OCI-LY7 (cell line): Measurements from ENCODE around the gene TMEM38A. TPM values are rescaled to one million over a fixed set of nuclear protein-coding genes. Genes with fewer than 3 reads are reported as not detected.
"Not testable (repeated sequence)": the region's sequence is repeated elsewhere in the genome, so short reads cannot be mapped to it uniquely, and the experiment has no call there.

Experiments used
- BruUV-seq: library from RNA; stranded (reverse); fragments of 400-500 nt; replicated peaks from 2 replicates; lab custom pipeline; 2021; lab: Mats Ljungman, UMichigan
- CTCF ChIA-PET: fragments of 300-600 bp; sonication (Branson Sonifier 250); formaldehyde crosslinking; loops from one replicate; lab custom pipeline; 2022; ENCODE audit warnings: antibody characterized with exemption; ENCODE audit not compliant: unreplicated experiment; lab: Charles Lee
- POLR2A ChIA-PET: fragments of 300-600 bp; sonication (Branson Sonifier 250); formaldehyde crosslinking; loops from one replicate; lab custom pipeline; 2022; ENCODE audit warnings: antibody characterized with exemption; lab: Charles Lee
- DNase-seq: peaks from one replicate; pipeline ENCODE4 v3.0.0-alpha.2; 2015; ENCODE audit warnings: low spot score
- H2AFZ ChIP-seq: fragments of 200-600 bp; sonication (generic), shearing (Covaris generic); 2 replicates; pipeline ENCODE4 v1.6.1; 2014; ENCODE audit warnings: mild to moderate bottlenecking, antibody characterized with exemption, low read length, moderate library complexity
- H3K27ac ChIP-seq: fragments of 200-600 bp; sonication (generic); 2 replicates; pipeline ENCODE4 v1.5.1; 2014; ENCODE audit warnings: mixed run types, low read depth, mild to moderate bottlenecking, moderate library complexity, low read length, inconsistent platforms; ENCODE audit not compliant: poor library complexity, severe bottlenecking
- H3K36me3 ChIP-seq: fragments of 200-600 bp; sonication (generic); 2 replicates; pipeline ENCODE4 v1.6.1; 2014; ENCODE audit warnings: mild to moderate bottlenecking, antibody characterized with exemption, low read length, moderate library complexity, mixed read lengths; ENCODE audit not compliant: insufficient read depth
- H3K4me1 ChIP-seq: fragments of 200-600 bp; sonication (generic); 2 replicates; pipeline ENCODE4 v1.5.1; 2014; ENCODE audit warnings: mild to moderate bottlenecking, low read length; ENCODE audit not compliant: insufficient read depth, poor library complexity, severe bottlenecking
- H3K4me2 ChIP-seq: fragments of 200-600 bp; sonication (generic); 2 replicates; pipeline ENCODE4 v1.6.1; 2014; ENCODE audit warnings: mild to moderate bottlenecking, low read length
- H3K4me3 ChIP-seq: fragments of 200-600 bp; sonication (generic); 2 replicates; pipeline ENCODE4 v1.5.1; 2014; ENCODE audit warnings: mild to moderate bottlenecking, low read depth, low read length; ENCODE audit not compliant: poor library complexity, severe bottlenecking
- H3K79me2 ChIP-seq: fragments of 200-600 bp; sonication (generic); 2 replicates; pipeline ENCODE4 v1.6.1; 2016; ENCODE audit warnings: low read depth, mild to moderate bottlenecking, low read length, moderate library complexity, mixed read lengths; ENCODE audit not compliant: insufficient read depth
- H3K9me2 ChIP-seq: fragments of 200-600 bp; sonication (generic); 2 replicates; pipeline ENCODE4 v1.6.1; 2016; ENCODE audit warnings: mild to moderate bottlenecking, low read length, mixed read lengths; ENCODE audit not compliant: insufficient read depth
- H3K9me3 ChIP-seq: fragments of 200-600 bp; sonication (generic); 2 replicates; pipeline ENCODE4 v1.6.1; 2014; ENCODE audit warnings: mild to moderate bottlenecking, mixed run types, low read length, mixed read lengths
- H4K20me1 ChIP-seq: fragments of 200-600 bp; sonication (generic); 2 replicates; pipeline ENCODE4 v1.6.1; 2014; ENCODE audit warnings: mild to moderate bottlenecking, antibody characterized with exemption, low read length, moderate library complexity, mixed read lengths; ENCODE audit not compliant: insufficient read depth
- EZH2phosphoT487 ChIP-seq: fragments of 200-600 bp; sonication (generic); IDR thresholded peaks from 2 replicates; pipeline ENCODE4 v1.6.1; 2018; ENCODE audit warnings: low read depth, borderline replicate concordance, mild to moderate bottlenecking, mixed run types, antibody characterized with exemption, low read length, moderate library complexity, mixed read lengths
- intact Hi-C: fragments of 100-400 bp; cut with micrococcal nuclease; formaldehyde crosslinking; loops from one replicate; pipeline ENCODE4 v1.10.0; 2022; ENCODE audit not compliant: unreplicated experiment
- total RNA-seq, 2 experiments: library from RNA; depleted of rRNA in 1 of 2; stranded (reverse); fragments of >200 nt in 1 of 2; shearing (Covaris generic) in 1 of 2; gene quantifications; 2 replicates each; pipeline ENCODE4 v1.2.3, GENCODE V29; 2014 to 2022
- TF ChIP-seq, protein P1 (sequence below): fragments of 200-600 bp; sonication (generic); conservative IDR thresholded peaks from 2 replicates; pipeline ENCODE4 v1.5.1; 2014; ENCODE audit warnings: mild to moderate bottlenecking, antibody characterized with exemption, low read length, moderate library complexity, mixed read lengths

TMEM38A gene
- total RNA-seq, 2 experiments from 2014 or later: 18.1 to 20.4 TPM

DNA sequence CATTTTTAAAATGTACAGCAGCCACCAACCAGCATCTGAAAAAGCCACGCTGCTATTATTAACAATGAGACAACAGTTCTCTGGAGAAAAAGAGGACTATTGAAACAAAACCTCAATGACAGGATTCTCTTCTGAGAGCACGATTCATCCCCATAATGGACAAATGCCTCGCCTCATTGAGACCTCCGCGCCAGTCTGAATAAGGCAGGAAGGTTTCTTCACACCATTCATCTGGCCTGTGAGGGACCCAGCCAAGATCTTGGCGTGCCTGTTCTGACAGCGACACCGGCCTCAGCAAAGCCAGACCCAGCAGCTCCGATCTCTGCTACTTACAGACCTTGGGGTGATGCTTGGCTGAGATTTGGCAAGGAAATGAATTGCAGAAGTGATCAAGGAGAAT lies 15.8 kb upstream of the TMEM38A start:
- Histone ChIP-seq H2AFZ (no peak overlapping the region), H3K4me1 (no peaks in the 10 kb centered on the region), H3K4me3 (no peak overlapping the region), H3K27ac (no peak overlapping the region), H3K9me2 (no peaks in the 10 kb centered on the region), H3K36me3 (peaks cover 97% of the 10 kb centered on the region), H3K9me3 (no peaks in the 10 kb centered on the region), H4K20me1 (no peaks in the 10 kb centered on the region), H3K4me2 (no peak overlapping the region), H3K79me2 (peaks cover 13% of the 10 kb centered on the region; the same call in 1 of the 2 replicates)
- DNase-seq: no peak
- BruUV-seq: no TSS peak
- TF ChIP-seq, protein P1, sequence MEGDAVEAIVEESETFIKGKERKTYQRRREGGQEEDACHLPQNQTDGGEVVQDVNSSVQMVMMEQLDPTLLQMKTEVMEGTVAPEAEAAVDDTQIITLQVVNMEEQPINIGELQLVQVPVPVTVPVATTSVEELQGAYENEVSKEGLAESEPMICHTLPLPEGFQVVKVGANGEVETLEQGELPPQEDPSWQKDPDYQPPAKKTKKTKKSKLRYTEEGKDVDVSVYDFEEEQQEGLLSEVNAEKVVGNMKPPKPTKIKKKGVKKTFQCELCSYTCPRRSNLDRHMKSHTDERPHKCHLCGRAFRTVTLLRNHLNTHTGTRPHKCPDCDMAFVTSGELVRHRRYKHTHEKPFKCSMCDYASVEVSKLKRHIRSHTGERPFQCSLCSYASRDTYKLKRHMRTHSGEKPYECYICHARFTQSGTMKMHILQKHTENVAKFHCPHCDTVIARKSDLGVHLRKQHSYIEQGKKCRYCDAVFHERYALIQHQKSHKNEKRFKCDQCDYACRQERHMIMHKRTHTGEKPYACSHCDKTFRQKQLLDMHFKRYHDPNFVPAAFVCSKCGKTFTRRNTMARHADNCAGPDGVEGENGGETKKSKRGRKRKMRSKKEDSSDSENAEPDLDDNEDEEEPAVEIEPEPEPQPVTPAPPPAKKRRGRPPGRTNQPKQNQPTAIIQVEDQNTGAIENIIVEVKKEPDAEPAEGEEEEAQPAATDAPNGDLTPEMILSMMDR: no peak
- no peak for TF ChIP-seq EZH2phosphoT487
- CTCF ChIA-PET: no interaction called here
- POLR2A ChIA-PET: no interaction called here
- intact Hi-C loops: no loop called here

DNA sequence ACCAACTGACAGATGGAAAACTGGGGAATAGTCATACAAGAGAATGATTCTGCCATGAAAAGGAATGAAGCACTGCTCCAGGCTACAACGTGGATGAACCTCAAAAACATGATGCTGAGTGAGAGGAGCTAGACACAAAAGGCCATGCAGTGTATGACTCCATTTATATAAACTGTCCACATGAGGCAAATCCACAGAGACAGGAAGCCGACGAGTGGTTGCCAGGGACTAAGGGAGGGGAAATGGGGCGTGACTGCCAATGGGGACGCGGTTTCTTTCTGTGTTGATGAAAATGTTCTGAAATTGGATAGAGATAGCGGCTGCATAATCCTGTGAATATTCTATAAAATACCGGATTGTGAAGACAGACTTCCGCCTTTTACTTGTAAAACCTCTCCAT lies 11.2 kb upstream of the TMEM38A start:
- no peak overlapping the region for H3K4me2 ChIP-seq
- H3K79me2 ChIP-seq: peaks cover 4% of the 10 kb centered on the region; the same call in 1 of the 2 replicates
- BruUV-seq: no TSS peak
- CTCF ChIA-PET: no interaction called here
- no peaks in the 10 kb centered on the region for H3K9me3 ChIP-seq
- POLR2A ChIA-PET: no interaction called here
- H4K20me1 ChIP-seq: no peaks in the 10 kb centered on the region
- H2AFZ ChIP-seq: no peak overlapping the region
- no peak for TF ChIP-seq EZH2phosphoT487
- TF ChIP-seq, protein P1: no peak
- H3K9me2 ChIP-seq: no peaks in the 10 kb centered on the region
- intact Hi-C loops: no loop called here
- H3K4me3 ChIP-seq: no peak overlapping the region
- no peaks in the 10 kb centered on the region for H3K4me1 ChIP-seq
- H3K36me3 ChIP-seq: peaks cover 97% of the 10 kb centered on the region
- no peak overlapping the region for H3K27ac ChIP-seq
- no peak for DNase-seq

DNA sequence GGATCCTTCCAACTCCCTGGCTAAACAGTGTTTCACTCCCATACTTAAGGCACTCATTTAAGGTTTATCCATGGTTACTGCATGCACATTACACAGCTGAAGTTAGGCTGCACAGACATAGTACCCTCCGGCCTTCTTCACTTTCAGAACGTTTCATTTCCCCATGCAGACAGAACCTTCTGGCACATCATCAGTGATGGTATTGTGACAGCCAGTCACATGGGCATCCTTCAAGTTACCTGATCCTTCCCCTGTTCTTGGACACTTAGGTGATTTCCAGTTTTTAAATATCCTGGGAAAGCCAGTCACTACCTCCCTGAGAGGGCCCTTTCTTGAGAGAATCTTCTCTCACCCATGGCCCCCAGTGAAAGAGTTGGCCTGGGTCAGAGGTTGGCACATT lies 10.1 kb upstream of the TMEM38A start:
- Histone ChIP-seq H3K4me3 (no peak overlapping the region), H3K27ac (no peak overlapping the region), H4K20me1 (no peaks in the 10 kb centered on the region; the same call in 1 of the 2 replicates), H3K9me2 (no peaks in the 10 kb centered on the region), H3K9me3 (no peaks in the 10 kb centered on the region), H2AFZ (no peak overlapping the region), H3K4me1 (no peaks in the 10 kb centered on the region), H3K4me2 (no peak overlapping the region), H3K36me3 (peaks cover 97% of the 10 kb centered on the region), H3K79me2 (peaks cover 9% of the 10 kb centered on the region; the same call in 1 of the 2 replicates)
- TF ChIP-seq, protein P1: no peak
- TF ChIP-seq EZH2phosphoT487: no peak
- no peak for DNase-seq
- ChIA-PET CTCF (no interaction called here), POLR2A (no interaction called here)
- BruUV-seq: no TSS peak
- intact Hi-C loops: no loop called here

DNA sequence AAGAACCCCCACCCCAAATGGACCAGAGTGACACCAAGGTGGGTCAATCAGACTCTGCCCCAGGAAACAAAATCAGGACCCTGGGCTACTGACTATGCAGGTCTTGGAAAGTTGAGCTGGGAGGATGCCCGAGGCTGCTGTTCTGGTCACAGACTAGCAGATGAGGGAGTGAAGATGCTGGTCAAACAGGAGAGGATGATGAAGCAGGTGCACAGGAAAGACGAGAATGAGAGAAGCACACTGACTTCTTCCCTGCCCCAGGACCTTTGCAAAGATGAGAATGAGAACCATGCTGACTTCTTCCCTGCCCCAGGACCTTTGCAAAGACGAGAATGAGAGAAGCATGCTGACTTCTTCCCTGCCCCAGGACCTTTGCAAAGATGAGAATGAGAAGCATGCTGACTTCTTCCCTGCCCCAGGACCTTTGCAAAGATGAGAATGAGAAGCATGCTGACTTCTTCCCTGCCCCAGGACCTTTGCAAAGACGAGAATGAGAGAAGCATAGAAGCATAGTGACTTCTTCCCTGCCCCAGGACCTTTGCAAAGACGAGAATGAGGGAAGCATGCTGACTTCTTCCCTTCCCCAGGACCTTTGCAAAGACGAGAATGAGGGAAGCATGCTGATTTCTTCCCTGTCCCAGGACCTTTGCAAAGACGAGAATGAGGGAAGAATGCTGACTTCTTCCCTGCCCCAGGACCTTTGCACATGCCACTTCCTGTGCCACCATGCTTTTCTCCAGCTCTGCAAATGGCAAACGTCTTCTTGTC lies 9.3 kb upstream of the TMEM38A start:
- H3K4me2 ChIP-seq, BruUV-seq, intact Hi-C loops, H2AFZ ChIP-seq, DNase-seq, CTCF ChIA-PET, H4K20me1 ChIP-seq, H3K27ac ChIP-seq, H3K4me1 ChIP-seq, H3K4me3 ChIP-seq, H3K9me2 ChIP-seq, H3K9me3 ChIP-seq, POLR2A ChIA-PET: not testable (repeated sequence)
- peaks cover 13% of the 10 kb centered on the region; the same call in 1 of the 2 replicates for H3K79me2 ChIP-seq
- H3K36me3 ChIP-seq: peaks cover 97% of the 10 kb centered on the region
